A673 (cell line): Measurements from ENCODE around the gene GRID1. TPM values are rescaled to one million over a fixed set of nuclear protein-coding genes. Genes with fewer than 3 reads are reported as not detected.

Experiments used
- BruUV-seq: library from RNA; stranded (reverse); fragments of 400-500 nt; replicated peaks from 2 replicates; lab custom pipeline; 2021; lab: Mats Ljungman, UMichigan
- CTCF ChIA-PET: fragments of 300-600 bp; sonication (Branson Sonifier 250); formaldehyde crosslinking; loops from one replicate; lab custom pipeline; 2022; ENCODE audit warnings: antibody characterized with exemption; lab: Charles Lee
- POLR2A ChIA-PET: fragments of 300-600 bp; sonication (Branson Sonifier 250); formaldehyde crosslinking; loops from one replicate; lab custom pipeline; 2022; ENCODE audit warnings: antibody characterized with exemption; ENCODE audit not compliant: low non-redundant PET; lab: Charles Lee
- DNase-seq: peaks from one replicate; pipeline ENCODE4 v3.0.0-alpha.2; 2015; ENCODE audit warnings: low spot score
- H3K27ac ChIP-seq: fragments of 200-600 bp; sonication (generic); 2 replicates; pipeline ENCODE4 v1.5.1; 2016; ENCODE audit warnings: mixed run types, low read depth, mild to moderate bottlenecking, mixed read lengths, antibody characterized with exemption, low read length; ENCODE audit not compliant: poor library complexity, severe bottlenecking
- H3K27me3 ChIP-seq: fragments of 200-600 bp; sonication (generic); replicated peaks from 2 replicates; pipeline ENCODE4 v1.6.1; 2017; ENCODE audit warnings: mixed run types, low read depth, mild to moderate bottlenecking, mixed read lengths, antibody characterized with exemption, low read length; ENCODE audit not compliant: insufficient read depth, poor library complexity
- H3K36me3 ChIP-seq: fragments of 200-600 bp; sonication (generic); 2 replicates; pipeline ENCODE4 v1.6.1; 2016; ENCODE audit warnings: mixed run types, mild to moderate bottlenecking, mixed read lengths, antibody characterized with exemption, low read length; ENCODE audit not compliant: insufficient read depth, poor library complexity, severe bottlenecking
- H3K4me1 ChIP-seq: fragments of 200-600 bp; sonication (generic); 2 replicates; pipeline ENCODE4 v1.6.1; 2017; ENCODE audit warnings: mixed run types, mild to moderate bottlenecking, mixed read lengths, antibody characterized with exemption, low read length; ENCODE audit not compliant: insufficient read depth, poor library complexity, severe bottlenecking
- H3K4me3 ChIP-seq: fragments of 200-600 bp; sonication (generic); 2 replicates; pipeline ENCODE4 v1.5.1; 2016; ENCODE audit warnings: low read depth, mixed run types, mild to moderate bottlenecking, mixed read lengths, low read length; ENCODE audit not compliant: poor library complexity, severe bottlenecking
- H3K9me3 ChIP-seq: fragments of 200-600 bp; sonication (generic); 2 replicates; pipeline ENCODE4 v1.6.1; 2016; ENCODE audit warnings: mixed run types, low read depth, mild to moderate bottlenecking, mixed read lengths, antibody characterized with exemption, low read length; ENCODE audit not compliant: poor library complexity, severe bottlenecking
- EZH2 ChIP-seq: fragments of 200-600 bp; sonication (generic); IDR thresholded peaks from 2 replicates; pipeline ENCODE4 v1.6.1; 2017; ENCODE audit warnings: borderline replicate concordance, low read depth, mild to moderate bottlenecking, mixed read lengths, antibody characterized with exemption, low read length; ENCODE audit not compliant: poor library complexity, severe bottlenecking
- intact Hi-C: fragments of 100-400 bp; cut with micrococcal nuclease; formaldehyde crosslinking; loops from one replicate; pipeline ENCODE4 v1.10.0; 2022; ENCODE audit not compliant: unreplicated experiment
- total RNA-seq: library from RNA; stranded (reverse); gene quantifications from 2 replicates; pipeline ENCODE4 v1.2.3, GENCODE V29; 2021
- TF ChIP-seq, protein P1 (sequence below): fragments of 300-800, 200-600 bp; sonication (generic); conservative IDR thresholded peaks from 2 replicates; pipeline ENCODE4 v1.5.1; 2017; ENCODE audit warnings: low read depth, mild to moderate bottlenecking, antibody characterized with exemption, low read length, moderate library complexity, mixed read lengths

The GRID1 gene
- total RNA-seq, 1 experiment from 2014 or later, result not detected

DNA sequence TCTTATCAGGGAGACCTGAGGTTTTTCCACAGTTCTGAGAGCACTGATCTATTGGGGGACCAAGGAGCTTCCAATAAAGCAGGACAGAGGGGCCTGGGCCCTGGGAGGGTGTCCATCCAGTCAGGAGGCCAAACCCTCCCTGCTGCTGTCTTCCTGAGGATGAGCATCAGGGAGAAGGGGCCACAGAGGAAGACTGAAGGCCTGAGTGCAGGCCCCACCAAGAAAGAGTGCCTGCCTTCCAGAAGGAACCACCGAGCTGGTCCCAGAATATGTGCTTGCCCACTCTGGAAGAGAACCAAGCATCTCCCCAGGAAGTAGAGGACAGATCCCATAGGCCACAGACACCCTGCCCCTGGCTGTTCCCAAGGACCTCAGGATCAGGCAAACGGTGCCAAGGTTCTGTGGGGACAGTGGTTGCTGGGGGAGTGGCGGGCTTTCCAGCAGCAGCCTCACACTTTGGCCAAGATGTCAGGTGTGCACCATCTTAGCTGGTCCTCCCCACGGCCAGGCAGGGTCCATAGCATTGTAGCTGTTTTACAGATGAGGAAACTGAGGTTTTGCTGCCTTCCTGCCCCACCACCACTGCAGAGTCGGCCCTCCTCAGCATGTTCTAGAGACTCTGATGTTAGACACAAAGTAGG, 199.4 kb downstream of the GRID1 start:
- POLR2A ChIA-PET, result no interaction called here
- BruUV-seq, result no TSS peak
- H3K4me3 ChIP-seq, result no peak overlapping the region
- CTCF ChIA-PET, result no interaction called here
- TF ChIP-seq, protein P1, sequence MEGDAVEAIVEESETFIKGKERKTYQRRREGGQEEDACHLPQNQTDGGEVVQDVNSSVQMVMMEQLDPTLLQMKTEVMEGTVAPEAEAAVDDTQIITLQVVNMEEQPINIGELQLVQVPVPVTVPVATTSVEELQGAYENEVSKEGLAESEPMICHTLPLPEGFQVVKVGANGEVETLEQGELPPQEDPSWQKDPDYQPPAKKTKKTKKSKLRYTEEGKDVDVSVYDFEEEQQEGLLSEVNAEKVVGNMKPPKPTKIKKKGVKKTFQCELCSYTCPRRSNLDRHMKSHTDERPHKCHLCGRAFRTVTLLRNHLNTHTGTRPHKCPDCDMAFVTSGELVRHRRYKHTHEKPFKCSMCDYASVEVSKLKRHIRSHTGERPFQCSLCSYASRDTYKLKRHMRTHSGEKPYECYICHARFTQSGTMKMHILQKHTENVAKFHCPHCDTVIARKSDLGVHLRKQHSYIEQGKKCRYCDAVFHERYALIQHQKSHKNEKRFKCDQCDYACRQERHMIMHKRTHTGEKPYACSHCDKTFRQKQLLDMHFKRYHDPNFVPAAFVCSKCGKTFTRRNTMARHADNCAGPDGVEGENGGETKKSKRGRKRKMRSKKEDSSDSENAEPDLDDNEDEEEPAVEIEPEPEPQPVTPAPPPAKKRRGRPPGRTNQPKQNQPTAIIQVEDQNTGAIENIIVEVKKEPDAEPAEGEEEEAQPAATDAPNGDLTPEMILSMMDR, result no peak
- TF ChIP-seq EZH2, result no peak
- H3K9me3 ChIP-seq, result no peaks in the 10 kb centered on the region
- no peaks in the 10 kb centered on the region for H3K27me3 ChIP-seq
- no peak for DNase-seq
- no peaks in the 10 kb centered on the region for H3K36me3 ChIP-seq
- intact Hi-C loops, result no loop called here
- H3K27ac ChIP-seq, result no peak overlapping the region
- H3K4me1 ChIP-seq, result no peaks in the 10 kb centered on the region

GRCh38 chr10:86165666-86166065, 200.9 kb downstream of the GRID1 start:
- BruUV-seq, result no TSS peak
- no peaks in the 10 kb centered on the region for H3K36me3 ChIP-seq
- H3K9me3 ChIP-seq, result no peaks in the 10 kb centered on the region
- no peak overlapping the region for H3K27ac ChIP-seq
- no peak for DNase-seq
- CTCF ChIA-PET, result no interaction called here
- TF ChIP-seq EZH2, result no peak
- no peaks in the 10 kb centered on the region for H3K27me3 ChIP-seq
- H3K4me3 ChIP-seq, result no peak overlapping the region
- POLR2A ChIA-PET, result no interaction called here
- intact Hi-C loops, result no loop called here
- no peaks in the 10 kb centered on the region for H3K4me1 ChIP-seq

- H3K36me3 ChIP-seq, result no peaks in the 10 kb centered on the region
- no TSS peak for BruUV-seq
- no peaks in the 10 kb centered on the region for H3K4me1 ChIP-seq
- DNase-seq, result no peak
- H3K27ac ChIP-seq, result no peak overlapping the region
- H3K4me3 ChIP-seq, result no peak overlapping the region
- no peak for TF ChIP-seq EZH2
- TF ChIP-seq, protein P1, result no peak
- ChIA-PET CTCF (interaction anchor here (0.6 kb wide), 1 partner anchor 415 kb away, joined by 3 read pairs; no protein-coding TSS in a partner anchor), POLR2A (no interaction called here)
- no peaks in the 10 kb centered on the region for H3K9me3 ChIP-seq
- intact Hi-C loops, result no loop called here
- no peaks in the 10 kb centered on the region for H3K27me3 ChIP-seq
These were observed 201.5 kb downstream of the GRID1 start for GRCh38 chr10:86164960-86165630.
